Trophoblast cell (in vitro differentiated cells and primary cell): ENCODE measurements around the gene MTMR6.
A peak's percentile ranks its signal among the peaks of the same experiment; 100 is the strongest.

Experiments
- DNase-seq, 2 donors: peaks; one replicate each; pipeline ENCODE4 v3.0.0-alpha.2; 2016
- H2AFZ ChIP-seq: 2 replicates; pipeline ENCODE4 v1.6.1; 2013; ENCODE audit warnings: low read length, moderate library complexity, mild to moderate bottlenecking; ENCODE audit not compliant: insufficient read depth, poor library complexity
- H2AK5ac ChIP-seq: 2 replicates; pipeline ENCODE4 v1.6.1; 2013; ENCODE audit warnings: mild to moderate bottlenecking, low read length
- H2BK120ac ChIP-seq: 2 replicates; pipeline ENCODE4 v1.6.1; 2013; ENCODE audit warnings: low read length, mild to moderate bottlenecking, moderate library complexity; ENCODE audit not compliant: insufficient read depth, poor library complexity
- H2BK12ac ChIP-seq: 2 replicates; pipeline ENCODE4 v1.6.1; 2013; ENCODE audit warnings: mild to moderate bottlenecking, low read length, moderate library complexity
- H2BK5ac ChIP-seq: 2 replicates; pipeline ENCODE4 v1.6.1; 2013; ENCODE audit warnings: low read length, low read depth, moderate library complexity, mild to moderate bottlenecking; ENCODE audit not compliant: poor library complexity
- H3K14ac ChIP-seq: 2 replicates; pipeline ENCODE4 v1.6.1; 2013; ENCODE audit warnings: mild to moderate bottlenecking, low read length
- H3K18ac ChIP-seq: 2 replicates; pipeline ENCODE4 v1.6.1; 2013; ENCODE audit warnings: mild to moderate bottlenecking, low read length
- H3K23ac ChIP-seq: 2 replicates; pipeline ENCODE4 v1.6.1; 2013; ENCODE audit warnings: low read length
- H3K27ac ChIP-seq: 2 replicates; pipeline ENCODE4 v1.5.1; 2013; ENCODE audit warnings: low read depth, mild to moderate bottlenecking, inconsistent platforms, low read length, moderate library complexity
- H3K27me3 ChIP-seq: 2 replicates; pipeline ENCODE4 v1.6.1; 2013; ENCODE audit warnings: inconsistent platforms, mild to moderate bottlenecking, low read length, moderate library complexity; ENCODE audit not compliant: insufficient read depth
- H3K36me3 ChIP-seq, 2 experiments: 1 replicate in 1 of 2; 2 replicates in 1 of 2; pipeline ENCODE4 v1.6.1; 2013; ENCODE audit warnings: low read length in 2 of 2, mild to moderate bottlenecking in 2 of 2, moderate library complexity in 1 of 2; ENCODE audit not compliant: insufficient read depth in 2 of 2, control insufficient read depth in 1 of 2
- H3K4ac ChIP-seq: 2 replicates; pipeline ENCODE4 v1.6.1; 2013; ENCODE audit warnings: low read depth, mild to moderate bottlenecking, low read length, moderate library complexity
- H3K4me1 ChIP-seq, 2 experiments: 1 replicate in 1 of 2; 2 replicates in 1 of 2; pipeline ENCODE4 v1.6.1; 2013; ENCODE audit warnings: low read length in 2 of 2, mild to moderate bottlenecking in 2 of 2, moderate library complexity in 1 of 2; ENCODE audit not compliant: insufficient read depth in 2 of 2, control insufficient read depth in 1 of 2
- H3K4me2 ChIP-seq: 2 replicates; pipeline ENCODE4 v1.6.1; 2013; ENCODE audit warnings: inconsistent platforms, mild to moderate bottlenecking, low read length, moderate library complexity
- H3K4me3 ChIP-seq: 2 replicates; pipeline ENCODE4 v1.5.1; 2013; ENCODE audit warnings: mild to moderate bottlenecking, low read depth, low read length, inconsistent platforms
- H3K79me1 ChIP-seq: one replicate; pipeline ENCODE4 v1.6.1; 2013; ENCODE audit warnings: low read length
- H3K79me2 ChIP-seq: 2 replicates; pipeline ENCODE4 v1.6.1; 2013; ENCODE audit warnings: low read length, mild to moderate bottlenecking; ENCODE audit not compliant: control insufficient read depth, insufficient read depth, poor library complexity
- H3K9ac ChIP-seq: 2 replicates; pipeline ENCODE4 v1.6.1; 2013; ENCODE audit warnings: mild to moderate bottlenecking, low read length
- H3K9me3 ChIP-seq: 2 replicates; pipeline ENCODE4 v1.6.1; 2013; ENCODE audit warnings: low read depth, mild to moderate bottlenecking, control low read depth, inconsistent platforms, low read length; ENCODE audit not compliant: insufficient read depth
- H4K12ac ChIP-seq: 2 replicates; pipeline ENCODE4 v1.6.1; 2013; ENCODE audit warnings: low read depth, mild to moderate bottlenecking, low read length, moderate library complexity
- H4K8ac ChIP-seq: 2 replicates; pipeline ENCODE4 v1.6.1; 2013; ENCODE audit warnings: low read depth, mild to moderate bottlenecking, low read length, moderate library complexity
- H4K91ac ChIP-seq: one replicate; pipeline ENCODE4 v1.6.1; 2013; ENCODE audit warnings: low read depth, mild to moderate bottlenecking, low read length, moderate library complexity
- WGBS: extraction: QIAGEN DNeasy Blood & Tissue Kit; methylation state at CpG from one replicate; pipeline ENCODE4 v1.1.7; 2013; ENCODE audit warnings: missing lambda C conversion rate; ENCODE audit not compliant: insufficient read length, insufficient coverage; ENCODE audit errors: extremely low coverage; 5-methylcytosine and 5-hydroxymethylcytosine counted together

Gene MTMR6

GRCh38 chr13:25266706-25267105, 20.6 kb downstream of the MTMR6 start:
- Histone ChIP-seq H3K36me3 (peaks cover 8 to 10% of the 10 kb centered on the region in 2 experiments), H4K12ac (no peak overlapping the region), H3K18ac (no peak overlapping the region), H4K91ac (no peak overlapping the region), H2AK5ac (no peak overlapping the region), H3K27ac (no peak overlapping the region), H2AFZ (no peak overlapping the region), H4K8ac (no peak overlapping the region), H3K27me3 (no peaks in the 10 kb centered on the region), H2BK5ac (no peak overlapping the region), H3K23ac (no peak overlapping the region), H3K4ac (no peak overlapping the region), H3K4me1 (no peaks in the 10 kb centered on the region), H3K4me2 (no peak overlapping the region), H3K79me1 (no peaks in the 10 kb centered on the region), H2BK120ac (no peak overlapping the region), H3K79me2 (no peaks in the 10 kb centered on the region), H3K9ac (no peak overlapping the region), H3K9me3 (no peaks in the 10 kb centered on the region), H2BK12ac (no peak overlapping the region), H3K14ac (no peak overlapping the region), H3K4me3 (no peak overlapping the region)
- WGBS: no CpG with 5 or more reads among the region's 5 CpGs
- peak; percentile 26 to 59 for DNase-seq

- Histone ChIP-seq H3K4me1 (no peaks in the 10 kb centered on the region), H3K18ac (no peak overlapping the region), H3K4me3 (no peak overlapping the region), H3K27ac (no peak overlapping the region), H3K23ac (no peak overlapping the region), H2BK5ac (no peak overlapping the region), H2AK5ac (no peak overlapping the region), H4K12ac (no peak overlapping the region), H4K8ac (no peak overlapping the region), H3K9ac (no peak overlapping the region), H3K9me3 (no peaks in the 10 kb centered on the region), H3K14ac (no peak overlapping the region), H3K79me2 (no peaks in the 10 kb centered on the region), H4K91ac (no peak overlapping the region), H3K27me3 (no peaks in the 10 kb centered on the region), H2BK120ac (no peak overlapping the region), H3K79me1 (no peaks in the 10 kb centered on the region), H3K4ac (no peak overlapping the region), H3K36me3 (peaks cover 11% of the 10 kb centered on the region in 2 experiments), H2BK12ac (no peak overlapping the region), H2AFZ (no peak overlapping the region), H3K4me2 (no peak overlapping the region)
- DNase-seq: no peak
- WGBS: no CpG with 5 or more reads among the region's 4 CpGs
These were observed 25.0 kb downstream of the MTMR6 start for GRCh38 chr13:25262261-25262660.

- H3K27me3 ChIP-seq: no peaks in the 10 kb centered on the region
- no peak overlapping the region for H3K9ac ChIP-seq
- no peak overlapping the region for H4K12ac ChIP-seq
- H3K23ac ChIP-seq: no peak overlapping the region
- H2BK12ac ChIP-seq: no peak overlapping the region
- no peak overlapping the region for H2BK120ac ChIP-seq
- no peak overlapping the region for H3K4ac ChIP-seq
- H3K27ac ChIP-seq: no peak overlapping the region
- H2BK5ac ChIP-seq: no peak overlapping the region
- H3K36me3 ChIP-seq: peaks cover 4 to 7% of the 10 kb centered on the region in 2 experiments
- H3K14ac ChIP-seq: no peak overlapping the region
- no peak for DNase-seq
- no peak overlapping the region for H3K18ac ChIP-seq
- no peak overlapping the region for H2AK5ac ChIP-seq
- no peak overlapping the region for H3K4me2 ChIP-seq
- H4K91ac ChIP-seq: no peak overlapping the region
- whole genome bisulfite sequencing: no CpG with 5 or more reads among the region's 2 CpGs
- no peak overlapping the region for H4K8ac ChIP-seq
- no peak overlapping the region for H3K4me3 ChIP-seq
- H3K4me1 ChIP-seq: no peaks in the 10 kb centered on the region
- no peak overlapping the region for H2AFZ ChIP-seq
- H3K79me1 ChIP-seq: no peaks in the 10 kb centered on the region
- H3K9me3 ChIP-seq: no peaks in the 10 kb centered on the region
- no peaks in the 10 kb centered on the region for H3K79me2 ChIP-seq
These were observed 33.6 kb downstream of the MTMR6 start for GRCh38 chr13:25253702-25254101.

- no peak overlapping the region for H3K4me2 ChIP-seq
- no peak overlapping the region for H4K91ac ChIP-seq
- H2BK12ac ChIP-seq: no peak overlapping the region
- H3K23ac ChIP-seq: no peak overlapping the region
- H4K8ac ChIP-seq: no peak overlapping the region
- H3K4me3 ChIP-seq: no peak overlapping the region
- no peak overlapping the region for H3K27ac ChIP-seq
- no CpG with 5 or more reads among the region's 2 CpGs for WGBS
- H3K79me1 ChIP-seq: no peaks in the 10 kb centered on the region
- peaks cover 4 to 7% of the 10 kb centered on the region in 2 experiments for H3K36me3 ChIP-seq
- no peak overlapping the region for H2AFZ ChIP-seq
- no peaks in the 10 kb centered on the region for H3K9me3 ChIP-seq
- H3K9ac ChIP-seq: no peak overlapping the region
- H3K4ac ChIP-seq: no peak overlapping the region
- no peak for DNase-seq
- H3K18ac ChIP-seq: no peak overlapping the region
- H3K4me1 ChIP-seq: no peaks in the 10 kb centered on the region
- no peak overlapping the region for H2BK120ac ChIP-seq
- no peaks in the 10 kb centered on the region for H3K79me2 ChIP-seq
- H3K14ac ChIP-seq: no peak overlapping the region
- H2AK5ac ChIP-seq: no peak overlapping the region
- no peak overlapping the region for H2BK5ac ChIP-seq
- no peak overlapping the region for H4K12ac ChIP-seq
- no peaks in the 10 kb centered on the region for H3K27me3 ChIP-seq
These were observed 34.5 kb downstream of the MTMR6 start for GRCh38 chr13:25252752-25253151.
